Sigmoid colon (tissue), 3 donors: ENCODE results near the gene FRAT1.

Experiments
- CTCF ChIP-seq, 4 experiments: fragments of 450-650 bp in 3 of 4; fragments of 200-600 bp in 1 of 4; IDR thresholded peaks; one replicate each; pipeline ENCODE4 v1.5.1; 2016 to 2019; ENCODE audit warnings: antibody characterized with exemption in 4 of 4, mild to moderate bottlenecking in 3 of 4, moderate library complexity in 2 of 4
- POLR2A ChIP-seq, 2 donors: fragments of 450-650 bp; IDR thresholded peaks; one replicate each; pipeline ENCODE4 v1.6.1; 2016; ENCODE audit warnings: antibody characterized with exemption in 2 of 2, mild to moderate bottlenecking in 2 of 2, moderate library complexity in 2 of 2

GRCh38 chr10:97336006-97336405, 16.9 kb downstream of the FRAT1 start:
- TF ChIP-seq CTCF (IDR thresholded peaks at IDR 0.05) (no peak), POLR2A (IDR thresholded peaks at IDR 0.05) (no peak)
